Stimulated activated CD4-positive, alpha-beta T cell treated with anti-CD3 and anti-CD28 coated beads, Interleukin-15, amount 100 ng/mL, for 1 hour (primary cell): ENCODE measurements around the gene PGGHG.
"Not testable (repeated sequence)": the region's sequence is repeated elsewhere in the genome, so short reads cannot be mapped to it uniquely, and the experiment has no call there.

ENCODE experiments used
- DNase-seq, 2 donors: peaks; one replicate each; pipeline ENCODE4 v3.0.0-alpha.2; 2020; ENCODE audit warnings: low read depth in 1 of 2, low spot score in 1 of 2

The PGGHG gene

GRCh38 chr11:329886-330253 is 40.9 kb downstream of the PGGHG start:
- DNase-seq = no peak

- DNase-seq = no peak
These were observed 41.4 kb downstream of the PGGHG start for GRCh38 chr11:330307-330693.

- DNase-seq = no peak
These were observed 41.9 kb downstream of the PGGHG start for GRCh38 chr11:330694-331357.

- no peak for DNase-seq
These were observed 42.6 kb downstream of the PGGHG start for GRCh38 chr11:331358-332060.

GRCh38 chr11:332651-333480 is 43.9 kb downstream of the PGGHG start:
- no peak for DNase-seq

GRCh38 chr11:333616-334263 is 44.8 kb downstream of the PGGHG start:
- not testable (repeated sequence) for DNase-seq

- no peak for DNase-seq
These were observed 45.5 kb downstream of the PGGHG start for GRCh38 chr11:334264-334994.

- no peak for DNase-seq
These were observed 47.1 kb downstream of the PGGHG start for GRCh38 chr11:335779-336658.

- DNase-seq = no peak
These were observed 47.8 kb downstream of the PGGHG start for GRCh38 chr11:336659-337198.

- no peak for DNase-seq
These were observed 48.8 kb downstream of the PGGHG start for GRCh38 chr11:337711-338110.

GRCh38 chr11:339963-340362 is 51.0 kb downstream of the PGGHG start:
- no peak for DNase-seq

GRCh38 chr11:340539-341512 is 51.9 kb downstream of the PGGHG start:
- no peak for DNase-seq

GRCh38 chr11:342328-342727 is 53.4 kb downstream of the PGGHG start:
- DNase-seq = no peak

- DNase-seq = no peak
These were observed 56.1 kb downstream of the PGGHG start for GRCh38 chr11:344836-345578.
